HG02943 (cell line): ENCODE data around the gene ITGA1.
"Not testable (repeated sequence)": the region's sequence is repeated elsewhere in the genome, so short reads cannot be mapped to it uniquely, and the experiment has no call there.

Experiments used
- ATAC-seq: cut with Tn5 transposase; IDR thresholded peaks from one replicate; pipeline ENCODE4 v1.9.1; 2021; ENCODE audit warnings: mild to moderate bottlenecking, low read depth, moderate library complexity; ENCODE audit not compliant: unreplicated experiment

ITGA1 gene

DNA sequence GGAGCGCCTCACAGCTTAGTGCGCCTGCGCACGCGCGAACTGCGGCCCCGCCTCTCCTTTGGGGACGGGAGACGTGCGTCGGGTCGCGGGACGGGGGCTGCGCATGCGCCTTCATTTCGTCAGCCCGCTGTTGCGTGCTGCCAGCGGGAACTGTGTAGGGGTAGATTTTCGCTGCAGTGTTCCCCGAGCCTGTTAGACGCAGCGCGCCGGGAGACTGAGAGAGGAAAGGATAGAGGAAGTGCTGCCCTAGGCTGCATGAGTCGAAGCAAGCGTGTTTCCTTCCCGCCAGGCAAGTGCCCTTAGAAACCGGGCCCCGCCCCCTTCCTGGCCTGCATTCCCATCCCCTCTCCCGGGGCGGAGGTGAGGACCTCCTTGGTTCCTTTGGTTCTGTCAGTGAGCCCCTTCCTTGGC is 12.3 kb downstream of the ITGA1 start:
- peak; percentile 81 for ATAC-seq

GRCh38 chr5:52800394-52801213 is 12.9 kb downstream of the ITGA1 start:
- peak; percentile 42 for ATAC-seq

DNA sequence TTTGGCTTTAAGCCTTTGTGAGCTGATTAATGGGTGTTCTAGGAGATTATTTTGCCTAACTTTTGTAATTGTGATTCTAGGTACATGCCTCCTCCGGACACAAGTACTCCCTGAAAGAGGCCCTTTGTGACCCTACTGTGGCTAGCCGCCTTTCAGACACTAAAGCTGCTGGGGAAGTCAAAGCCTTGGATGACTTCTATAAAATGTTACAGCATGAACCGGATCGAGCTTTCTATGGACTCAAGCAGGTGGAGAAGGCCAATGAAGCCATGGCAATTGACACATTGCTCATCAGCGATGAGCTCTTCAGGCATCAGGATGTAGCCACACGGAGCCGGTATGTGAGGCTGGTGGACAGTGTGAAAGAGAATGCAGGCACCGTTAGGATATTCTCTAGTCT is 13.6 kb downstream of the ITGA1 start:
- ATAC-seq = no peak

DNA sequence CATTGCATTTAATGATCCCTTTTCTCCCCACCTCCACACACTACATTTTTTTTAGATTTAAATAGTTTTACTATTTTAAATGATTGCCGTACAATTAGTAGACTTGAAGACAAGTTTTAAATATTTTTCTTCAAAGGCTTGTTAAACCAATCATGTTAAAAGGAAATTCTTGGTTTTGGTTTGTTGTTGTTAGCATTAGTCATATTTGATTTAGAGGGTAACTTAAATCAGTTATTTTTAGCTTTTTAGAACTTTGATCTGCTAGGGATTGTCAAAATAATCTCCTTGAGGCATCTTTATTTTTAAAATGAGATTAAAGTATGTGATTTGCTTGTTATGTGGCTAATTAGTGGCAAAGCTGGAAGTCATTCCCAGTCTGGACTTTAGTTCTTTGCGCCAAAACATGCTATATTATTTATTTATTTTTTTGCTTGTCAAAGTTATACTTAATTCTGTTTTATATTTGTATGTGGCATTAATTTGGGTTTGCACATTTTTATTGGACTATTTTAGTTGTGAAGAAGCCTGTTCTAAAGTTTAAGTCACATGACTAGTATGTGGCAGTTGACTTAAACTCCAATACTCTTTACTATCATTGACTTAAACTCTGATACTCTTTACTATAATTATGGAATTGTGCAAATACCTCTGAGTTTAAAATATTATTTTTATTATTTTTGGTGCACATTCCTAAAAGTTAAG is 14.7 kb downstream of the ITGA1 start:
- ATAC-seq = no peak

DNA sequence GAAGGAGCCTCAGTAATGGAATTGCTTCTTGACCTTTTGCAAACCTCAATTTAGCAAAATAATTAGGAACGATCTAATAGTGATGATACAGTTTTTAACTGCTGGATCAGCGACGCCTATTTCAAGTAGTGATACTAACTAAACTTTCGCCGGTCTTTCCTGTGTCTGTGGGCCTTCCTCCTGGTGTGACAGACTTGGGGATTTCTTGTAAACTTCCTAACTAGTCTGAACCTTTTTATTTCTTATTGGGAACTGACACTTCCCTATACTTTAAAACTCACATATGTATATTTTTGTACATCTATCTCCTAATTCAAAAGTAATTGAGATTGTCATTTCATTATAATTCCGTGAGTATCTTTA is 15.2 kb downstream of the ITGA1 start:
- ATAC-seq = no peak

- no peak for ATAC-seq
Measured at GRCh38 chr5:52804387-52804791, 16.7 kb downstream of the ITGA1 start.

- ATAC-seq = no peak
Measured at GRCh38 chr5:52804981-52805380, 17.3 kb downstream of the ITGA1 start.

DNA sequence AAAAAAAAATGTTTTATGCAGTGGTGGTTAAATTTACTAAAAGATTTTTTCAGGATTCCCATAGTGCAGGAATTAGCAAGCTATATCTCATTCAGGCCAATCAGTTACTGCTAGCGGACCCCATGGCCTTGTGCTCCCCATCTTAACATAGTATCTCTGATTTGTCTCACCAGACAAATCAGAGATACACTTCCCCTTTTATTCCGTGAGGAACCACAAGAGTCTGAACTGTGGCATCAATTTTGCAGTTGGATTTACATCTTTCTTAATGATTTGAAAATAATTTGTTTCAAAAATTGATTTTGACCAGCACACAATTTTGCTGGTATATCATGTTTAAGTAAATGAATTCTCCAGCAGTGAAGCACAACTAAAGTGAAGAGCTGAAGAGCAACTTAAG is 17.9 kb downstream of the ITGA1 start:
- no peak for ATAC-seq

GRCh38 chr5:52807037-52807436 is 19.3 kb downstream of the ITGA1 start:
- no peak for ATAC-seq

GRCh38 chr5:52807723-52808122 is 20.0 kb downstream of the ITGA1 start:
- no peak for ATAC-seq

DNA sequence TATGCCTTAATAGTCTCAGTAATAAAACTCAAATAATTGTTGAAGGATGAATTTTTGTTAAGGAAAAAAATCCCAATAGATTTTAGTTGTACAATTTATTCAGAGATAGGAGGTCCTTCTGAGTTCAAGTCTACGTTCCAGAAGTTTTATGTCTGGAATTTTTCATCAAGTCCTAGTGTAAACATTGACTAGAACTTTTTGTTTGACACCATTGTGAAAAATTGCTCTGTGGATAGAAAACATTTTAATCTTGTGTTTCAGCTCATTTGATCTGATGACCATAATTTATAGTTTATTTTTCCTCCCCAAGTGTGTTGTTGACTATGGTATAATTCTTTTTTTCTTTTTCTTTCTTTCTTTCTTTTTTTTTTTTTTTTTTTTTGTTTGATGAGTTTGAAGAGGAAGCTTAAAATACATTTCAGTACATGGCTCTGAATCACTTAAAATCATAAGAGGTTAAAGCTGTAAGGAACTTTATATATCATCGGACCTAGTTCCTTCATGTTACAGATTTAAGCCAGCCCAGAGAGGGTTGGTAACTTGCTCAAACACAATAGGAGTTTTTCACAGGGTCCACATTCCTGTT is 20.7 kb downstream of the ITGA1 start:
- no peak for ATAC-seq

DNA sequence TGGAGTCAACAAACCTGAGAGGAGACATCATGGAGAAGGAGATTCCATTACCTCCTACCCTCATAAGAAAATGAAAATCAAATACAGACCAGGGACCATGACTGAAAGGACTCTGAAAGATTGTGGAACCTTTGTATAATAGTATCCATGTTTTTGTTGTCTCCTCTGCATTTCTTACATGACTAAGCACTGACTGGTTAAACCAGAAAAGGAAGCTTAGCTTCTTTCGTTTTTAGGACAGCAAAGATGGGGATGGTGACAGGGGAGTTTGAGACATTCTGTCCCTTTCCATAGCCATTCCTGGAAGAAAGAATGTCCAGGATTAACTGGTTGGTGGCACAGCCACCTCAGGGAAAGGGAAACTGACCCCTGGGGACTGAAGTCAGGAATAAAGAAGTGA is 22.2 kb downstream of the ITGA1 start:
- ATAC-seq = no peak

DNA sequence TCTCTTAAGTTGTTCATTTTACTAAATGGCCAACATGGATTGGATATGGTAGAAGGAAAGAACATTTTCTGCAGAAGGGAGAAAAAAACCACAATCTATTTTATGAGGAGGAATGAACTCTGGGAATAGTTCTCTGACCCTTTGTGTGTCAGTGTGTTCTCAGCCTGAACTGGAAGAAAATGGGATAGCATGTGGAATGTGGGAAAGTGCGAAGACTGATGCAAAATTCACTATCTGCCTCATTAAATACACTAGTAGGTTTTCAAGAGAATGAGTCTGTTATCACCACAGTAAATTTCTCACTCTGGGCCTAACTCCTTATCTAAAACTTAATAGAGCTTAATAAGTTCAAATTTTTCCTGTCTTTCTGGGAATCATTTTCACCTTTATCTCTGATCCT is 22.7 kb downstream of the ITGA1 start:
- ATAC-seq = no peak

GRCh38 chr5:52811067-52811749 is 23.5 kb downstream of the ITGA1 start:
- no peak for ATAC-seq

- ATAC-seq = no peak
Measured at GRCh38 chr5:52814352-52815148, 26.8 kb downstream of the ITGA1 start.

DNA sequence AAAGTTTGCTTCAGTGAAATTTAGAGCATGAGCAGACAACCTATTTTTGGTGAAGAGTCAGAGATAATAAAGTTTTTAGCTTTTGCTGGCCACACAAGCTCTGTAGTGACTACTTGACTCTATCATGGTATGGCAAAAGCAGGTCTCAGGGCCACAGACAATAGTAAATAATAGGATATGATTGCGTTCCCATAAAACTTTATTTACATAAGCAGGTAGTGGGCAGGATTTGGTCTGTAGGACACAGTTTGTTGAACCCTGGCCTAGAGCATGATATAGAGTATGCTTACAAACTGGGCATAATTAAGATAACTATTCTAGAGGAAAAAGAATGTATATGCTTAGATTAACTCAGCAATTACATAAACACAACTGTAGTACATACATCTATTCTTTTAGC is 30.1 kb downstream of the ITGA1 start:
- ATAC-seq = no peak

DNA sequence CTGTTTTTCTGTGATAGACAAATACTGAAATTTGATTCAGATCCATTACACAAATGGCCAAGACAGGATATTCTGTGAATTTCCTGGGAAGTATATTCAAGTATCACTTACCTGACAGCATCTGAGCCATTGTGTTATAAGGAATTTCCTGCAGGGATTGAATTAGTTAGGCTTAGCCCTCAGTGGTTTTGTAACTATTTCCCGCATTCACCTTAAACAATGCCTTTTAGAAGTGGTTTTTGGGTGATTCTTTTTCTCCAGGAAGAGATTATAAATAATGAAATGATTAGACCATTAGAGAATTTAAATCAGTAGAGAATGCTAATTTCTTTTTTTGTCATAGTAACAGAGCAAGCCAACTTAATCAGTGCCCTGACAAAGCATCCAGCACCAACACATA is 30.6 kb downstream of the ITGA1 start:
- ATAC-seq = no peak

- ATAC-seq = not testable (repeated sequence)
Measured at GRCh38 chr5:52818807-52819206, 31.1 kb downstream of the ITGA1 start.

DNA sequence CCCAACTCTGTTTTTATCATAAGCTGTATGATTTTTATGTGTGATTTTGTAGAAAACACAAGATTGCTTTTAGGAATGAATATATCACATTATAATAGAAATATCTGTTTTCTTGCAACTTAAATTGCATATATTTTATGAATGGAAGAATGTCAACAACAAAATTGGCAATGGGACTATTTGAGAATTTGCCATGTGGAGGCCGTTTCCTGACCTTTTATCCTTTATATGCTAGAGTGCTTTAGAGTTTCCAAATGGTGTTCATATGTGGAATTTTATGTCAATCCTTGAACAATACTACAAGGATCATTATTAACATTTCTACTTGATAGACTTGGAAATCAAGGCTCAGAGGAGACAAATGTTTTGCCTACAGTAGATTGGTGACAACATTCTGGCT is 34.2 kb downstream of the ITGA1 start:
- no peak for ATAC-seq

DNA sequence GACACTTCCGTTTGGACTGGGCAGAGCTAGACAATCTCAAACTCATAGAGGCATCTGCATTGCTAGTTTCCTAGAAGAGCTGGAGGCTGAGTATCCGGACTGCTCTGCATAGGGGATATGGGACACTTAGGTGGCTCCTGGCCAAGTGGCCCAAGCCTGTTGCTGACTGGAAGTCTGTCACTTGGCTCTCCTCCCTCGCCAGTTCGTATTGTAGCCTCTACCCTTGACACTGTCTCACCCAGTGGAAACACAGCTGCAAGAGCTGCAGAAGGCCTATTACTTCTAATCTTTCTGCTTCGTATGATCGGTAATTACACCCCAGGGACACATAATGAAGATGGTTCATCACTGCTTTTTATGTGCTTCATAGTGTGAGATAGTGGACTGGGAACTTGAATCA is 34.7 kb downstream of the ITGA1 start:
- no peak for ATAC-seq
